MCF 10A (cell line): ENCODE results near the gene ATP5MC3. TPM values are rescaled to one million over a fixed set of nuclear protein-coding genes. Genes with fewer than 3 reads are reported as not detected.

ENCODE experiments used
- BruUV-seq: library from RNA; stranded (reverse); fragments of 400-500 nt; replicated peaks from 2 replicates; lab custom pipeline; 2021; lab: Mats Ljungman, UMichigan
- CTCF ChIA-PET: fragments of 300-600 bp; sonication (Branson Sonifier 250); formaldehyde crosslinking; extraction: SDS; loops from one replicate; lab custom pipeline; 2021; ENCODE audit warnings: antibody characterized with exemption, inconsistent platforms; lab: Yijun Ruan, JAX
- POLR2A ChIA-PET: fragments of 300-600, 350-650 bp; sonication (Branson Sonifier 250); formaldehyde crosslinking; extraction: SDS; loops from one replicate; lab custom pipeline; 2020; ENCODE audit warnings: antibody characterized with exemption, inconsistent platforms; lab: Yijun Ruan, JAX
- DNase-seq: peaks from one replicate; pipeline ENCODE4 v3.0.0-alpha.2; 2018; ENCODE audit not compliant: unreplicated experiment
- H3K27ac Mint-ChIP-seq: one replicate; pipeline ENCODE4 v1.8.0; 2022; ENCODE audit warnings: mild to moderate bottlenecking, low read depth, mixed read lengths; ENCODE audit not compliant: unreplicated experiment
- H3K27me3 Mint-ChIP-seq: one replicate; pipeline ENCODE4 v1.8.0; 2022; ENCODE audit warnings: mixed read lengths; ENCODE audit not compliant: insufficient read depth, unreplicated experiment
- H3K36me3 Mint-ChIP-seq: one replicate; pipeline ENCODE4 v1.8.0; 2022; ENCODE audit warnings: mild to moderate bottlenecking, moderate library complexity, mixed read lengths; ENCODE audit not compliant: insufficient read depth, unreplicated experiment
- H3K4me1 Mint-ChIP-seq: one replicate; pipeline ENCODE4 v1.8.0; 2022; ENCODE audit warnings: mixed read lengths; ENCODE audit not compliant: insufficient read depth, unreplicated experiment
- H3K4me3 Mint-ChIP-seq: one replicate; pipeline ENCODE4 v1.8.0; 2022; ENCODE audit warnings: mild to moderate bottlenecking, moderate library complexity, mixed read lengths; ENCODE audit not compliant: unreplicated experiment
- H3K9me3 Mint-ChIP-seq: one replicate; pipeline ENCODE4 v1.8.0; 2022; ENCODE audit warnings: mixed read lengths; ENCODE audit not compliant: unreplicated experiment
- intact Hi-C: fragments of 100-400 bp; cut with micrococcal nuclease; formaldehyde crosslinking; loops from 2 replicates; pipeline ENCODE4 v1.14.1; 2022
- microRNA-seq: library from miRNA; unstranded; fragments of <30 nt; microRNA quantifications from one replicate; pipeline ENCODE4 v1.2.0, GENCODE V29; 2022
- total RNA-seq: library from RNA; stranded (reverse); gene quantifications from 2 replicates; pipeline ENCODE4 v1.2.3, GENCODE V29; 2022
- TF ChIP-seq, protein P1 (sequence below): fragments of 200-600 bp; IDR thresholded peaks from one replicate; pipeline ENCODE4 v1.8.0; 2022; ENCODE audit warnings: antibody characterized with exemption, mild to moderate bottlenecking; ENCODE audit not compliant: unreplicated experiment

ATP5MC3 gene
- total RNA-seq, 1 experiment from 2014 or later = 277 TPM

DNA sequence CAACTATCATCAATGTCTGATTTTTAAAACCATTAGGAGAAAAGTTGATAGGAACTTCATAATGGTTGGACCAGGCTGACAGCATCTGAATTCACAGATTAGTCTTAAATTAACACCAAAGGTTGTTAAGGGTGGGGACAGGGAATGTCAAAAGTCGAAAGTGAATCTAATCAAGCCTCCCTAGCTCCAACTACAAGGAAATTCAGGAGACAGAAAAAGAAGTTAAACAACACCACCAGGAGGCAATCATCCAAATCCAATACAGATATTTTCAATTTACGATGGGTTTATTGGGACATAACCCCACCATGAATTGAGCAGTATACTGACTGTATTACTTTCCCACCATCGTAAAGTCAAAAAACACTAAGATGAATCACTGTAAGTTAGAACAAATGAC lies 46.3 kb downstream of the ATP5MC3 start:
- intact Hi-C loops = no loop called here
- TF ChIP-seq, protein P1, sequence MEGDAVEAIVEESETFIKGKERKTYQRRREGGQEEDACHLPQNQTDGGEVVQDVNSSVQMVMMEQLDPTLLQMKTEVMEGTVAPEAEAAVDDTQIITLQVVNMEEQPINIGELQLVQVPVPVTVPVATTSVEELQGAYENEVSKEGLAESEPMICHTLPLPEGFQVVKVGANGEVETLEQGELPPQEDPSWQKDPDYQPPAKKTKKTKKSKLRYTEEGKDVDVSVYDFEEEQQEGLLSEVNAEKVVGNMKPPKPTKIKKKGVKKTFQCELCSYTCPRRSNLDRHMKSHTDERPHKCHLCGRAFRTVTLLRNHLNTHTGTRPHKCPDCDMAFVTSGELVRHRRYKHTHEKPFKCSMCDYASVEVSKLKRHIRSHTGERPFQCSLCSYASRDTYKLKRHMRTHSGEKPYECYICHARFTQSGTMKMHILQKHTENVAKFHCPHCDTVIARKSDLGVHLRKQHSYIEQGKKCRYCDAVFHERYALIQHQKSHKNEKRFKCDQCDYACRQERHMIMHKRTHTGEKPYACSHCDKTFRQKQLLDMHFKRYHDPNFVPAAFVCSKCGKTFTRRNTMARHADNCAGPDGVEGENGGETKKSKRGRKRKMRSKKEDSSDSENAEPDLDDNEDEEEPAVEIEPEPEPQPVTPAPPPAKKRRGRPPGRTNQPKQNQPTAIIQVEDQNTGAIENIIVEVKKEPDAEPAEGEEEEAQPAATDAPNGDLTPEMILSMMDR = no peak
- Mint-ChIP-seq H3K36me3 (peaks cover 23% of the 10 kb centered on the region), H3K4me3 (no peak overlapping the region), H3K9me3 (no peaks in the 10 kb centered on the region), H3K27ac (no peak overlapping the region), H3K27me3 (no peaks in the 10 kb centered on the region), H3K4me1 (no peaks in the 10 kb centered on the region)
- CTCF ChIA-PET = interaction anchor here (0.6 to 0.7 kb wide), 2 partner anchors 10 to 1956 kb away, joined by 3 read pairs; no protein-coding TSS in a partner anchor
- no peak for DNase-seq
- POLR2A ChIA-PET = interaction anchor here (1.3 kb wide), 1 partner anchor 9 kb away, joined by 3 read pairs; no protein-coding TSS in a partner anchor
- BruUV-seq = no TSS peak

DNA sequence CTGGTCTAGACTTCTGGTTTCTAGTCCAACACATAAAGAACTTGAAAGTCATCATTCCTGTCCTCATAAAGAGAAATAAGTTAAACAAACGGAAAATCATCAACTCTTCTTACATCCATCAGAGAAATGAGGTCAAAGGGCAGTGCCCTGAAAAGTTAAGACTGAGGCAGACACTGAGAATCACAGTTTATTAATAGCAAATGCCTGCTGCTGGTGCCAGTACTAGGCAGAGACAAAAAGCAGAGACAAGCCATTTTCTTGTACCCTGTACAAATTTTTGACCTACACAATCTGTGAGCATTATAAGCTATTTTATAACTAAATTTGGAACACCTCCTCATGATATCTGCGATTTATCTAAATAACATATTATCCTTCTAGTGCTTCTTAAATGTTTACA lies 50.3 kb downstream of the ATP5MC3 start:
- peaks cover 47% of the 10 kb centered on the region for H3K36me3 Mint-ChIP-seq
- DNase-seq = no peak
- ChIA-PET CTCF (no interaction called here), POLR2A (no interaction called here)
- no peak overlapping the region for H3K4me3 Mint-ChIP-seq
- no TSS peak for BruUV-seq
- intact Hi-C loops = no loop called here
- H3K4me1 Mint-ChIP-seq = peaks cover 6% of the 10 kb centered on the region
- H3K9me3 Mint-ChIP-seq = no peaks in the 10 kb centered on the region
- no peaks in the 10 kb centered on the region for H3K27me3 Mint-ChIP-seq
- TF ChIP-seq, protein P1 = no peak
- H3K27ac Mint-ChIP-seq = no peak overlapping the region

DNA sequence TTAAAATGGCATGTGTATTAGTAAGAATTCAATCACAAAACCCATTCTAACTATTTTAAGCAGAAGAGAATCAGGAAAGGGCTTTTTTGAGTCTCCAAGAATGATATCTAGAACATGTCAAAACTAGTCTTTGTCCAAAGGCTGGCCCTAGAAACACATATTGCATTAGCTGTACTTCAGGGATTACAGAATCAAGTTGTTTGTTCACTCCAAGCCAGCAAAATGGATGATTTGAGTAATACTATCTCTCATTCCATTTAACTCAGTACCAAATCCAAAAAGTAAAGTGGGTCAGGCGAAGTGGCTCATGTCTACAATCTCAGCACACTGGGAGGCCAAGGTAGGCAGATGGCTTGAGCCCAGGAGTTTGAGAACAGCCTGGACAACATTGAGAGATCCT lies 54.8 kb downstream of the ATP5MC3 start:
- no peaks in the 10 kb centered on the region for H3K9me3 Mint-ChIP-seq
- peak; percentile 32 for DNase-seq
- H3K36me3 Mint-ChIP-seq = peaks cover 42% of the 10 kb centered on the region
- TF ChIP-seq, protein P1 = no peak
- no peak overlapping the region for H3K4me3 Mint-ChIP-seq
- peak overlapping the region; percentile 43 for H3K27ac Mint-ChIP-seq
- H3K27me3 Mint-ChIP-seq = no peaks in the 10 kb centered on the region
- intact Hi-C loops = no loop called here
- H3K4me1 Mint-ChIP-seq = peaks cover 13% of the 10 kb centered on the region
- no TSS peak for BruUV-seq
- ChIA-PET POLR2A (interaction anchor here (1.0 to 3.0 kb wide), 7 partner anchors 9 to 51 kb away, joined by 3 to 16 read pairs (median 3); partner anchors contain the start of gene ATF2), CTCF (interaction anchor here (1.5 kb wide), 1 partner anchor 8 kb away, joined by 3 read pairs; no protein-coding TSS in a partner anchor)

Small RNA genes lying within 50 kb of the gene (microRNA-seq; reads per million reads assigned to microRNA genes)
- 4.5 reads per million, percentile 33 among the genes with 10 or more reads in this experiment for gene MIR933

Other genes with a start within 250 kb of the ATP5MC3 start
- 4.4 and 6.0 TPM in 2 replicates for gene CHN1, start 176.3 kb downstream of the ATP5MC3 start, total RNA-seq
- gene ATF2, start 13.5 kb downstream of the ATP5MC3 start, total RNA-seq = 58.5 and 63.9 TPM in 2 replicates